HS-27A (cell line): Measurements from ENCODE around the gene AMBRA1.

Experiments
- DNase-seq: peaks from one replicate; pipeline ENCODE4 v3.0.0-alpha.2; 2012; ENCODE audit warnings: low read depth, missing footprints

Gene AMBRA1

GRCh38 chr11:46347637-46348311 lies 246.0 kb downstream of the AMBRA1 start:
- DNase-seq = no peak

- peak; percentile 23 for DNase-seq
Observed at GRCh38 chr11:46346886-46347636, 246.8 kb downstream of the AMBRA1 start, which contains the start of gene DGKZ. Gene DGKZ, plus strand, starts transcription at chr11:46347463. Its CDS starts 197 bp downstream, at chr11:46347660.
